Breast epithelium (tissue), 3 donors: Measurements from ENCODE around the gene CEP170.

Experiments
- CTCF ChIP-seq, 3 donors: fragments of 450-650 bp; IDR thresholded peaks; one replicate each; pipeline ENCODE4 v1.5.1; 2016 to 2017; ENCODE audit warnings: antibody characterized with exemption in 3 of 3, mild to moderate bottlenecking in 3 of 3, moderate library complexity in 3 of 3
- POLR2A ChIP-seq: fragments of 450-650 bp; IDR thresholded peaks from one replicate; pipeline ENCODE4 v1.6.1; 2016; ENCODE audit warnings: antibody characterized with exemption, mild to moderate bottlenecking, moderate library complexity

- TF ChIP-seq CTCF (IDR thresholded peaks at IDR 0.05) (no peak), POLR2A (no peak)
Observed at GRCh38 chr1:243234978-243235647, 20.0 kb downstream of the CEP170 start.
